ENCODE data around the gene HENMT1. TPM values are rescaled to one million over a fixed set of nuclear protein-coding genes. Genes with fewer than 3 reads are reported as not detected.
A peak's percentile ranks its signal among the peaks of the same experiment; 100 is the strongest.

The HENMT1 gene
- total and polyA plus RNA-seq, 9 of the 15 experiments (the other 6 are each of a cell fraction or from before 2014, with no cell fraction given): not detected

DNA sequence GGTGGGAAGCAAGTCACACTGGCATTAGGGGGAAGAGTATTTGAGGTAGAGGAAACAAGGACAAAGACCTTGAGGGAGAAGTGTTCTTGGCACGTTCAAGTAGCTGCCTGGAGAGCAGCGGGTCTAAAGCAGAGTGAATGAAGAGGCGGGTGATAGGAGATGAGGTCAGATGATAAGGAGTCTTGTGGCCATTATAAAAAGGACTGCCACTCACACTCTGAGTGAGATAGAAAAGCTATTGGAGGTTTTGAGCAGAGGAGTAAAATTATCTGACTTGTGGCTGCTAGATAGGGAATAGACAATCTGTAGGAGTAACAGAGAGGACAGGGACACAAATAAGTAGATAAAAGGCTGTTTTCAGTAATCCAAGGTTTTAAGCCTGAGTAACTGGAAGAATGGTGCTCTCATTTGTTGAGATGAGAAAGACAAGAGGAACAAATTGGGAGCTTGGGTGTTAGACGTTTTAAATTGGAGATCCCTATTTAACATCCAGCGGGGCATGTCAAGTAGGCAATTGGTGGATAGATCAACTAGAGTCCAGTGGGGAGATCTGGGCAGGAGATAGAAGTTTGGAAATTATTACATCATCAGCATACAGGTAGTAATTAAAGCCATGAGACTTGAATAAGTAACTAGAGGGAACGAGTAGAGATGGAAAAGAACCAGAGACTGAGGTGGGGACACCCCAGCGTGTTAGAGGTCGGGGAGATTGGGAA lies 43.7 kb downstream of the HENMT1 start (continued):
- TF ChIP-seq, protein P1, sequence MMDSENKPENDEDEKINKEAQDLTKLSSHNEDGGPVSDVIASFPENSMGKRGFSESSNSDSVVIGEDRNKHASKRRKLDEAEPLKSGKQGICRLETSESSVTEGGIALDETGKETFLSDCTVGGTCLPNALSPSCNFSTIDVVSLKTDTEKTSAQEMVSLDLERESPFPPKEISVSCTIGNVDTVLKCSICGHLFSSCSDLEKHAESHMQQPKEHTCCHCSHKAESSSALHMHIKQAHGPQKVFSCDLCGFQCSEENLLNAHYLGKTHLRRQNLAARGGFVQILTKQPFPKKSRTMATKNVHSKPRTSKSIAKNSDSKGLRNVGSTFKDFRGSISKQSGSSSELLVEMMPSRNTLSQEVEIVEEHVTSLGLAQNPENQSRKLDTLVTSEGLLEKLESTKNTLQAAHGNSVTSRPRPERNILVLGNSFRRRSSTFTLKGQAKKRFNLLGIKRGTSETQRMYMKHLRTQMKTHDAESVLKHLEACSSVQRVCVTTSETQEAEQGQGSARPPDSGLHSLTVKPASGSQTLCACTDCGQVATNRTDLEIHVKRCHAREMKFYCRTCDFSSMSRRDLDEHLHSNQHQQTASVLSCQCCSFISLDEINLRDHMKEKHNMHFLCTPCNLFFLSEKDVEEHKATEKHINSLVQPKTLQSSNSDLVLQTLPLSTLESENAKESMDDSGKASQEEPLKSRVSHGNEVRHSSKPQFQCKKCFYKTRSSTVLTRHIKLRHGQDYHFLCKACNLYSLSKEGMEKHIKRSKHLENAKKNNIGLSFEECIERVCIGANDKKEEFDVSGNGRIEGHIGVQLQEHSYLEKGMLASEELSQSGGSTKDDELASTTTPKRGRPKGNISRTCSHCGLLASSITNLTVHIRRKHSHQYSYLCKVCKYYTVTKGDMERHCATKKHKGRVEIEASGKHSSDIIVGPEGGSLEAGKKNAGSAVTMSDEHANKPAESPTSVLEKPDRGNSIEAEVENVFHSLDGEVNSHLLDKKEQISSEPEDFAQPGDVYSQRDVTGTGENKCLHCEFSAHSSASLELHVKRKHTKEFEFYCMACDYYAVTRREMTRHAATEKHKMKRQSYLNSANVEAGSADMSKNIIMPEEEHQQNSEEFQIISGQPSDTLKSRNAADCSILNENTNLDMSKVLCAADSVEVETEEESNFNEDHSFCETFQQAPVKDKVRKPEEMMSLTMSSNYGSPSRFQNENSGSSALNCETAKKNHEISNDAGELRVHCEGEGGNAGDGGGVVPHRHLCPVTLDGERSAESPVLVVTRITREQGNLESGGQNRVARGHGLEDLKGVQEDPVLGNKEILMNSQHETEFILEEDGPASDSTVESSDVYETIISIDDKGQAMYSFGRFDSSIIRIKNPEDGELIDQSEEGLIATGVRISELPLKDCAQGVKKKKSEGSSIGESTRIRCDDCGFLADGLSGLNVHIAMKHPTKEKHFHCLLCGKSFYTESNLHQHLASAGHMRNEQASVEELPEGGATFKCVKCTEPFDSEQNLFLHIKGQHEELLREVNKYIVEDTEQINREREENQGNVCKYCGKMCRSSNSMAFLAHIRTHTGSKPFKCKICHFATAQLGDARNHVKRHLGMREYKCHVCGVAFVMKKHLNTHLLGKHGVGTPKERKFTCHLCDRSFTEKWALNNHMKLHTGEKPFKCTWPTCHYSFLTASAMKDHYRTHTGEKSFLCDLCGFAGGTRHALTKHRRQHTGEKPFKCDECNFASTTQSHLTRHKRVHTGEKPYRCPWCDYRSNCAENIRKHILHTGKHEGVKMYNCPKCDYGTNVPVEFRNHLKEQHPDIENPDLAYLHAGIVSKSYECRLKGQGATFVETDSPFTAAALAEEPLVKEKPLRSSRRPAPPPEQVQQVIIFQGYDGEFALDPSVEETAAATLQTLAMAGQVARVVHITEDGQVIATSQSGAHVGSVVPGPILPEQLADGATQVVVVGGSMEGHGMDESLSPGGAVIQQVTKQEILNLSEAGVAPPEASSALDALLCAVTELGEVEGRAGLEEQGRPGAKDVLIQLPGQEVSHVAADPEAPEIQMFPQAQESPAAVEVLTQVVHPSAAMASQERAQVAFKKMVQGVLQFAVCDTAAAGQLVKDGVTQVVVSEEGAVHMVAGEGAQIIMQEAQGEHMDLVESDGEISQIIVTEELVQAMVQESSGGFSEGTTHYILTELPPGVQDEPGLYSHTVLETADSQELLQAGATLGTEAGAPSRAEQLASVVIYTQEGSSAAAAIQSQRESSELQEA (IDR thresholded peaks at IDR 0.05; ENCODE audit: low read depth): no peak
- TF ChIP-seq, protein P2, sequence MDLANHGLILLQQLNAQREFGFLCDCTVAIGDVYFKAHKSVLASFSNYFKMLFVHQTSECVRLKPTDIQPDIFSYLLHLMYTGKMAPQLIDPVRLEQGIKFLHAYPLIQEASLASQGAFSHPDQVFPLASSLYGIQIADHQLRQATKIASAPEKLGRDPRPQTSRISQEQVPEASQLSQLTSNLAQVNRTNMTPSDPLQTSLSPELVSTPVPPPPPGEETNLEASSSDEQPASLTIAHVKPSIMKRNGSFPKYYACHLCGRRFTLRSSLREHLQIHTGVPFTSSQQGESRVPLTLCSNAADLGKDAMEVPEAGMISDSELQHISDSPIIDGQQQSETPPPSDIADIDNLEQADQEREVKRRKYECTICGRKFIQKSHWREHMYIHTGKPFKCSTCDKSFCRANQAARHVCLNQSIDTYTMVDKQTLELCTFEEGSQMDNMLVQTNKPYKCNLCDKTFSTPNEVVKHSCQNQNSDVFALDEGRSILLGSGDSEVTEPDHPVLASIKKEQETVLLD (IDR thresholded peaks at IDR 0.05): no peak
- peak; percentile 82 for TF ChIP-seq SOX6 (IDR thresholded peaks at IDR 0.05)
- no peak for TF ChIP-seq SMAD1 (IDR thresholded peaks at IDR 0.05; ENCODE audit: low read depth, low read length, partially characterized antibody)
- no peak for TF ChIP-seq SP1 (CRISPR knock-in tag; IDR thresholded peaks at IDR 0.05)
- no peak for TF ChIP-seq ELF2 (CRISPR knock-in tag; IDR thresholded peaks at IDR 0.05)
- no peak for TF ChIP-seq CC2D1A (IDR thresholded peaks at IDR 0.05)
- no peak for TF ChIP-seq SMARCA4 (IDR thresholded peaks at IDR 0.05)
- TF ChIP-seq LEF1 (IDR thresholded peaks at IDR 0.05): 0 out of 2 replicates have a peak, but pooled peaks have one; percentile 47
- TF ChIP-seq NFRKB (IDR thresholded peaks at IDR 0.05; ENCODE audit: low read depth): no peak
- TF ChIP-seq, protein P3, sequence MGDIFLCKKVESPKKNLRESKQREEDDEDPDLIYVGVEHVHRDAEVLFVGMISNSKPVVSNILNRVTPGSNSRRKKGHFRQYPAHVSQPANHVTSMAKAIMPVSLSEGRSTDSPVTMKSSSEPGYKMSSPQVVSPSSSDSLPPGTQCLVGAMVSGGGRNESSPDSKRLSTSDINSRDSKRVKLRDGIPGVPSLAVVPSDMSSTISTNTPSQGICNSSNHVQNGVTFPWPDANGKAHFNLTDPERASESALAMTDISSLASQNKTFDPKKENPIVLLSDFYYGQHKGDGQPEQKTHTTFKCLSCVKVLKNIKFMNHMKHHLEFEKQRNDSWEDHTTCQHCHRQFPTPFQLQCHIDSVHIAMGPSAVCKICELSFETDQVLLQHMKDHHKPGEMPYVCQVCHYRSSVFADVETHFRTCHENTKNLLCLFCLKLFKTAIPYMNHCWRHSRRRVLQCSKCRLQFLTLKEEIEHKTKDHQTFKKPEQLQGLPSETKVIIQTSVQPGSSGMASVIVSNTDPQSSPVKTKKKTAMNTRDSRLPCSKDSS (IDR thresholded peaks at IDR 0.05; ENCODE audit: low read depth, partially characterized antibody): no peak
- TF ChIP-seq, protein P4, sequence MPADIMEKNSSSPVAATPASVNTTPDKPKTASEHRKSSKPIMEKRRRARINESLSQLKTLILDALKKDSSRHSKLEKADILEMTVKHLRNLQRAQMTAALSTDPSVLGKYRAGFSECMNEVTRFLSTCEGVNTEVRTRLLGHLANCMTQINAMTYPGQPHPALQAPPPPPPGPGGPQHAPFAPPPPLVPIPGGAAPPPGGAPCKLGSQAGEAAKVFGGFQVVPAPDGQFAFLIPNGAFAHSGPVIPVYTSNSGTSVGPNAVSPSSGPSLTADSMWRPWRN (IDR thresholded peaks at IDR 0.05; ENCODE audit: low read depth): peak; percentile 98
- TF ChIP-seq RCOR1 (IDR thresholded peaks at IDR 0.05; ENCODE audit: borderline replicate concordance in 1 of 2, low read depth in 2 of 2, low read length in 2 of 2): peak in 1 of 2 experiments; percentile 90; a peak in 2 of 4 replicates
- no peak for TF ChIP-seq RBM22 (IDR thresholded peaks at IDR 0.05; ENCODE audit: low read depth, low read length, poor library complexity, severe bottlenecking)
- TF ChIP-seq CBFA2T3 (IDR thresholded peaks at IDR 0.05): peak; percentile 77
- no peak for TF ChIP-seq L3MBTL2 (IDR thresholded peaks at IDR 0.05)
- TF ChIP-seq MTA1 (IDR thresholded peaks at IDR 0.05; ENCODE audit: borderline replicate concordance): peak; percentile 28; the same call in 1 of the 2 replicates
- 0 out of 2 replicates have a peak, but pooled peaks have one; percentile 40 for TF ChIP-seq HDAC2 (IDR thresholded peaks at IDR 0.05)
